HG03097 (cell line): ENCODE results near the gene SLC36A1.

ENCODE experiments used
- ATAC-seq: cut with Tn5 transposase; IDR thresholded peaks from one replicate; pipeline ENCODE4 v1.9.1; 2021; ENCODE audit not compliant: unreplicated experiment, low FRiP score

Gene SLC36A1

DNA sequence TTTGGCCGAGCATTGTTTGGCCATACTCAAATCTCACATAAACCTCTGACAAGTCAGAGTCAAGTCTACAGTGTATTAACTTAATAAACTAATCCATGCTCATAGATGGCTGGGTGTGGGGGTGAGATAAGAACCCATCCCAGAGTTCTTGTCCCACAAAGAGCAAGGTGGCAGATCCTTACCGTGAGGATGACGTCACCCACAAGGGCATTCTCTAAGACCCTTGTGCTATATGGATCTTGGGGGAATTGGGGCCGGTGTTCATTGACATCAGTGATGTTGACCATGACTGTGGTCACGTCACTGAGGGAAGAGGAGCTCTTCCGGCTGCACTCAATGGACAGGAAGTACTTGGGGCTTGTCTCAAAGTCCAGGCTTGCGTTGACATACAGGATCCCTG is 81.6 kb downstream of the SLC36A1 start:
- ATAC-seq: no peak

DNA sequence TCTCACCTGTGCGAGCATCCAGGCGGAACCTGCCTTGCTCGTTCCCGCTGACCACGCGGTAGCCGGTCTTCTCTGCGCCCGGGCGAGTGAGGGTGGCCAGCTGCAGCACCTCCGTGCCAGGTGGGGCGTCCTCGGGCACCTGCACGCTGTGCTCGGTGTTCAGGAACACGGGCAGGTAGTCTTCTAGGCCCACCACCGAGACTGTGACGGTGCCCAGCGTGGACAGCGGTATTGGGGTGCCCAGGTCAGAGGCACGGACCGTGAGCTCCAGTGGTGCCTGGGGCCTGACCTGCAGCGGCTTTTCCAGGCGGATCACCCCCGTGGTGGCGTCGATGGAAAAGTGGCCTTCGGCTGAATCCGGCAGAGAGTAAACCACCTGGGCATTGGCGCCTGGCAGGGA is 84.2 kb downstream of the SLC36A1 start:
- no peak for ATAC-seq

DNA sequence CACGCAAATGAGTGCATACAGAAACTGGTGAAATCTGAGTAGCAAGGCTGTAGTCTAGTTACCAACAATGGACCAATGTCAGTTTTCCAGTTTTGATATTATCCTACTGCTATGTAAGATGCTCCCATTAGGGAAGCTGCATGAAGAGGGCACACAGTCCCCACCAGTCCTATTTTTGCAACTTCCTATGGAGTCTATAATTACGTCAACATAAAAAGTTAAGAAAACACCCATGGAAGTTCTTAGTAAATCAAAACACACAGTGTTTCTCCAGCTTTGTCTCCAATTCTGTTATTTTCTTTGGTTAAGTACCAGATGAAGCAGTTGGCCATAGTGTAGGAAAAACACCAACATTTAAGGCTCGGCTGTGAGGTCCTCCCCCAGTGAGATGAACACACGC is 85.0 kb downstream of the SLC36A1 start:
- no peak for ATAC-seq

DNA sequence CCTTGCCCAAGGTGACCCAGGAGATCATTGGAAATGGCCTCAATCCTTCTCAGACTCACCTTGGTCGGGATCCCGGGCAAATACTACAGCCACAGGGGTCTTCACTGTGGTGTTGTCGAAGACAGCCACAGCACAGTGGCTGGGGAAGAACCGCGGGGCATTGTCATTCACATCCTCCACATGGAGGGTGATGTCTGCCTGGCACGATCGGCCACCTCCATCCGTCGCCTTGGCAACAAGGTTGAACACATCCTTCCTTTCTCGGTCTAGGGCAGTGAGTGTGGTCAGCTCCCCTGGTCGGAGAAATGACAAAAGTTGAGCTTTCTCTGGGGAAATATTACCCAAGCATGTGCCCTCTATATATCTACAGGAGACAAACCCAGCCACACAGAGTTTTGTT is 86.9 kb downstream of the SLC36A1 start:
- no peak for ATAC-seq

DNA sequence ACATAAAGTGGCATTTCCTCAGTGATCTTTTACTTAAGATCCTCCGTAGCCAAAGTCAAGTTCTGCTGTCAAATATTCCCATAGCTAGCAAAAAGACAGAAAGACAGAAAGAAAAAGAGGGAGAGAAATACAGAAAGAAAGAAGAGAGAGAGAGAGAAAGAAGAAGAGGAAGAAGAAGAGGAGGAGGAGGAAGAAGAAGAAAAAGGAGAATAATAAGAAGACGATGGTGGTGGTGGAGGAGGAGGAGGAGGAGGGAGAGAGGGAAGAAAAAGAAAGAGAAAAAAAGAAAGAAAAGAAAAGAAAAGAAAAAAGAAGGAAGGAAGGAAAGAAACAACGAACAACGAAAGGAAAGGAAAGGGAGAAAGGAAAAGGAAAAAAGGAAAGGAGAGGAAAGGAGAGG is 89.6 kb downstream of the SLC36A1 start:
- no peak for ATAC-seq

DNA sequence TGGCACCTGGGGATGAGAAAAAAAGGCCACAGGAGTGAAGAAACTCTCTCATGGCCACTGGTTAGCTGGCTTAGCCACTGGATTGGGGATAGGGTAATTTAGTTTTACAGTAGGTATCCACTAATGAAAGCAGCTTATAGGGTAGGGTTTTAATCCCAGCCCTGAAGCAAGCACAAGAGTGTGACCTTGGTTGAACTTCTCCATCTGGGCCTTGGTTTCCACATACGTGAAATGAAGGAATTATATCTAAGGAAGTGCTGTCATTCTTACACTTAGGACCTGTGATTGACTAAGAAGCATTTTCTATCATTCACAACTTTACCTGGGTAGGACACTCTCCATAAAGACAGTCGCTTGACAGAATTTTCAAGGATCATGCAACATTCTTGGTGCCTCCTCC is 94.2 kb downstream of the SLC36A1 start:
- no peak for ATAC-seq
